ENCODE data around the gene PIK3IP1.
A peak's percentile ranks its signal among the peaks of the same experiment; 100 is the strongest.

Gene PIK3IP1, protein sequence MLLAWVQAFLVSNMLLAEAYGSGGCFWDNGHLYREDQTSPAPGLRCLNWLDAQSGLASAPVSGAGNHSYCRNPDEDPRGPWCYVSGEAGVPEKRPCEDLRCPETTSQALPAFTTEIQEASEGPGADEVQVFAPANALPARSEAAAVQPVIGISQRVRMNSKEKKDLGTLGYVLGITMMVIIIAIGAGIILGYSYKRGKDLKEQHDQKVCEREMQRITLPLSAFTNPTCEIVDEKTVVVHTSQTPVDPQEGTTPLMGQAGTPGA

DNA sequence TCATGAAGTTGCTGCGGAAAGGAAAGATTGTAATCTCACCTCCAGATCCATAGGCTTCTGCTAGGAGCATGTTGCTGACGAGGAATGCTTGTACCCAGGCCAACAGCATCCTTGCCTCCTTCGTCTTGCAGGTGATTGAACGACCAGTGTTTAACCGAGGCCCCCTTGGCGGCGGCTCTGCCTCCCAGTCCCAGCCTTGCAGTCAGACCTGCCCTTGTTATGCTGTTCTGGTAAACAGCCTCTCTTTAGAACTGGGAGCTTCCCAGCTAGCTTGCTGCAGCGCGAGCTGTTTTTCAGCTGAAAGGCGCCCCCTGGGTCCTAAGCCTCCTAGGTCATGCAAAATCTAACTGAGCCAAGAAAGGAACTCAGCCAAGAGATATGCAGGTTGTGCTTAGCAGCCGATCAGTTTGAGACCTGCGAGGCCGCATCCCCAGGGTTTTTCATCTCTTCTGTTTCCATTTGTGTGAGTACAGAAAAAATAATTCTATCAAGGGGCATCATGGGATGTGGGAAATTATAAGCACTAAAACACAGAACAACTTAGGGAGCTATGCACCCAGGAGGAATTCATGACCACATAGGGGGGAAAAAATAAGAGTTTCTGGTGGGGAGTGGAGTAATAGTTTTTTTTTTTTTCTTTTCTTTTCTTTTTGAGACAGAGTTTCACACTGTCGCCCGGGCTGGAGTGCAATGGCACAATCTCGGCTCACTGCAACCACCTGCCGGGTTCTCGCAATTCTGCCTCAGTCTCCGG is at the start of gene PIK3IP1:
Gene PIK3IP1 (minus strand): TSS at position 253 of the 754 bp plus-strand sequence. CDS start 144 bp downstream, at position 109.
- in situ Hi-C loops (cut with HindIII; ENCODE audit: low sequenced_read_pairs), result no loop called here
- H3K4me3 ChIP-seq (ENCODE audit: low read depth, low read length), result peak within 1 kb of the TSS; percentile 63
- peak; percentile 86 for DNase-seq (ENCODE audit: low read depth, low spot score)
- TF ChIP-seq, protein P1, sequence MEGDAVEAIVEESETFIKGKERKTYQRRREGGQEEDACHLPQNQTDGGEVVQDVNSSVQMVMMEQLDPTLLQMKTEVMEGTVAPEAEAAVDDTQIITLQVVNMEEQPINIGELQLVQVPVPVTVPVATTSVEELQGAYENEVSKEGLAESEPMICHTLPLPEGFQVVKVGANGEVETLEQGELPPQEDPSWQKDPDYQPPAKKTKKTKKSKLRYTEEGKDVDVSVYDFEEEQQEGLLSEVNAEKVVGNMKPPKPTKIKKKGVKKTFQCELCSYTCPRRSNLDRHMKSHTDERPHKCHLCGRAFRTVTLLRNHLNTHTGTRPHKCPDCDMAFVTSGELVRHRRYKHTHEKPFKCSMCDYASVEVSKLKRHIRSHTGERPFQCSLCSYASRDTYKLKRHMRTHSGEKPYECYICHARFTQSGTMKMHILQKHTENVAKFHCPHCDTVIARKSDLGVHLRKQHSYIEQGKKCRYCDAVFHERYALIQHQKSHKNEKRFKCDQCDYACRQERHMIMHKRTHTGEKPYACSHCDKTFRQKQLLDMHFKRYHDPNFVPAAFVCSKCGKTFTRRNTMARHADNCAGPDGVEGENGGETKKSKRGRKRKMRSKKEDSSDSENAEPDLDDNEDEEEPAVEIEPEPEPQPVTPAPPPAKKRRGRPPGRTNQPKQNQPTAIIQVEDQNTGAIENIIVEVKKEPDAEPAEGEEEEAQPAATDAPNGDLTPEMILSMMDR (IDR thresholded peaks at IDR 0.05; ENCODE audit: low read depth, low read length), result peak; percentile 59

DNA sequence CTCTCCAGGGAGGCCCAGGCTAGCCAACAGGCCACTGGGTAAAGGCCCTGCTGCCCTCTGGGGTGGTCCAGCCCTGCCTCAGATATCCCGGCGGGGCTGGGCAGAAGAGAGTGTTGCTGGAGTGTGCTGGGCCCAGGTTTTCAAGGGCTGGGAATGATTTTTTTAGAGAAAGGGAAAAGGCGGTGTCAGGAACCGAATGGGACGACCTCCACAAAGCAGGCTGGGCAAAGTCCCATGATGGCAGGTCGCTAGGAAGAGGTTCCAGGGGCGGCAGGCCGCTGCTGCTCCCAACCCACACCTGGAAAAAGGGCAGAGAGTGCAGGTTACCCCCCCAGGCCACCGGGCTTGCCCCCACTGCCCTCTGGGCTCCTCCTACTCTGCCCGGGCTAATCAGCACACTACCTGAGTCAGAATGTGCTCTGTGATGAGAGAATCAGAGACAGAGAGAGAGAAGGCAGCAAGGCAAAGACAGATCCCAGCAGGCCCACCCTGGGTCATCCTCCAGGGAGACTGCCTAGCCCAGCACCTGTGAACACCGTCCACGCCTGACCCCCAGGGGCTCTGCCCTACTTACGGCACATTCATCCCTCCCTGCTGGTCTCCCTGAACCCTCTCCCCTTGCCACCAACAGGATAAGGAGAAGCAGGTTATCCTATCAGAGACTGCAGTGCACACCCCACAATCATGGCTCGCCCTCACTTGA is 49.2 kb upstream of the PIK3IP1 start:
- in situ Hi-C loops (cut with HindIII; ENCODE audit: low sequenced_read_pairs), result no loop called here
- TF ChIP-seq, protein P1 (IDR thresholded peaks at IDR 0.05; ENCODE audit: low read depth, low read length), result no peak
- H3K4me3 ChIP-seq (ENCODE audit: low read depth, low read length), result no peak overlapping the region
- no peak for DNase-seq (ENCODE audit: low read depth, low spot score)

DNA sequence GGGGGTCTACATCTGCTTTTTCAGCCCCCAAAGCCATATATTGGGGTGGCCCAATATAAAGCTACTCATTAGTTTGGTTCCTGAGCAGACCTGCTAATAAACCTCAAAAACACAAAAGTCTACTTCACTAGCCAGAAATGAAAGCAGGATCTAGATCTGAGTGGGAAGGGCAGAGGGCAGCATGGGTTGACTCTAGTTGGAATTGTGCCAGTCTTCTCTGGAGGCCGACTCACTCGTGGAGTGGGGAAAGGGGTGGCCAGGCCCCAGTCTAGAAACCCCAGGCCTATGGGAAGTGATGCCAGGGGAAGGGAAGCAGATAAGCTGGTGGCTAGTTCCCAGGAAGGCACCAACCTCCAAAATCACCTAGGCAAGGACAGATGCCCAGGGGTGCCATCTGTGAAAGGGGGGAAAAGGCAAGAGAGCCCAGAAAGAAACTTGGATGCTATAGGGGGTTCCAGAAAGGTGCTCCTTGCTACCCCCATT is 48.5 kb upstream of the PIK3IP1 start:
- DNase-seq (ENCODE audit: low read depth, low spot score), result no peak
- H3K4me3 ChIP-seq (ENCODE audit: low read depth, low read length), result no peak overlapping the region
- TF ChIP-seq, protein P1 (IDR thresholded peaks at IDR 0.05; ENCODE audit: low read depth, low read length), result no peak
- in situ Hi-C loops (cut with HindIII; ENCODE audit: low sequenced_read_pairs), result no loop called here

- TF ChIP-seq, protein P1 (IDR thresholded peaks at IDR 0.05; ENCODE audit: low read depth, low read length), result no peak
- no peak for DNase-seq (ENCODE audit: low read depth, low spot score)
- in situ Hi-C loops (cut with HindIII; ENCODE audit: low sequenced_read_pairs), result no loop called here
- no peak overlapping the region for H3K4me3 ChIP-seq (ENCODE audit: low read depth, low read length)
Observed at GRCh38 chr22:31340360-31340759, 48.1 kb upstream of the PIK3IP1 start.

GRCh38 chr22:31339148-31339832 is 47.0 kb upstream of the PIK3IP1 start:
- H3K4me3 ChIP-seq (ENCODE audit: low read depth, low read length), result no peak overlapping the region
- TF ChIP-seq, protein P1 (IDR thresholded peaks at IDR 0.05; ENCODE audit: low read depth, low read length), result no peak
- no peak for DNase-seq (ENCODE audit: low read depth, low spot score)
- in situ Hi-C loops (cut with HindIII; ENCODE audit: low sequenced_read_pairs), result no loop called here

GRCh38 chr22:31337178-31337577 is 44.9 kb upstream of the PIK3IP1 start:
- TF ChIP-seq, protein P1 (IDR thresholded peaks at IDR 0.05; ENCODE audit: low read depth, low read length), result no peak
- no peak overlapping the region for H3K4me3 ChIP-seq (ENCODE audit: low read depth, low read length)
- no peak for DNase-seq (ENCODE audit: low read depth, low spot score)
- in situ Hi-C loops (cut with HindIII; ENCODE audit: low sequenced_read_pairs), result no loop called here
